ENCODE data around the gene SLC36A4.
"Not testable (repeated sequence)": the region's sequence is repeated elsewhere in the genome, so short reads cannot be mapped to it uniquely, and the experiment has no call there.

The SLC36A4 gene

DNA sequence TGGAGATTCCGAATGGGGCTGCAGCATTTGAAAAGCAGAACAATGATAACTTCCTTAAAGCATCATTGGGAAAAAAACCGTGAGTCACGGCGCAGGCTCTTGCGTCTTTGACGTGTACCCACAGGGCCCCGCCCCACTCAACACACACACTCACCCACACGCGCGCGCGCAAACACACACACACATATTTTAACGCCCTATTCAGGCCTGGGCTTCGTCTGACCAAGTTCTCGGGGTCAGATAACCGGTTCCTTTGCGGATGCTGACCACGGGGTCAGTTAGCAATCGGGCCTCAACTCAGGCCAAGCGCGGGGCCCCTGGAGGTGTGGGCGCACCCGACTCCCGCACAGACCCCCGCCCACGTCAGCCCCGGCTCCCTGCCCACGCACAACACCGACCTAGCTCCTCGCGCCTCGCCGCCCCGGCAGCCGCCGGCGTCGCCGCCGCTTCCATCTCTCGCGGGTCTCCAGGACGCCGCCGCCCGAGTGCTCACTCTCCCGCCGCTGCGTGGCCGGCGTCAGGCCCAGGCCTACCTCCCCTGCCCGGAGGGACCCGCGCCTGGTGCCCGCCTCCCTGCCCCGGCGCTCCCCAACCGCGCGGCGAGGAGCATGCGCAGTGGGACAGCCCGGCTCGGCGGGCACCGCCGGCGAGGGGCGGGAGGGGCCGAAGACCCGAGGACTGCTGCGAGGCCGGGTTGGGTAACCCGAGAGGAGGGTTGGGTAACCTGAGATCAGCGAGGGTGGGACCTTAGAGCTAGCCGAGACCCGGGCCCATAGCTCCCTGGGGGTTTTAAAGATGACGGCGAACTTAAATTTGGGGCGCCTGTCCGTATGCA lies at the start of gene SLC36A4:
SLC36A4 (minus strand) TSS at position 612 of the 835 bp plus-strand sequence; CDS start at position 453, 159 bp downstream.
- DNase-seq, result peak; percentile 88

DNA sequence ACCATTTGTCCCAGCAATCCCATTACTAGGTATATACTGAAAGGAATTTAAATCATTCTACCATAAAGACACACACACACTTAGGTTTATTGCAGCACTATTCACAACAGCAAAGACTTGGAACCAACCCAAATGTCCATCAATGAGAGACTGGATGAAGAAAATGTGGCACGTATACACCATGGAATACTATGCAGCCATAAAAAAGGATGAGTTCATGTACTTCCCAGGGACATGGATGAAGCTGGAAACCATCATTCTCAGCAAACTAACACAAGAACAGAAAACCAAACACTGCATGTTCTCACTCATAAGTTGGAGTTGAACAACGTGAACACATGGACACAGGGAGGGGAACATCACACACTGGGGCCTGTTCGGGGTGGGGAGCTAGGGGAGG lies 49.0 kb upstream of the SLC36A4 start:
- DNase-seq, result not testable (repeated sequence)

DNA sequence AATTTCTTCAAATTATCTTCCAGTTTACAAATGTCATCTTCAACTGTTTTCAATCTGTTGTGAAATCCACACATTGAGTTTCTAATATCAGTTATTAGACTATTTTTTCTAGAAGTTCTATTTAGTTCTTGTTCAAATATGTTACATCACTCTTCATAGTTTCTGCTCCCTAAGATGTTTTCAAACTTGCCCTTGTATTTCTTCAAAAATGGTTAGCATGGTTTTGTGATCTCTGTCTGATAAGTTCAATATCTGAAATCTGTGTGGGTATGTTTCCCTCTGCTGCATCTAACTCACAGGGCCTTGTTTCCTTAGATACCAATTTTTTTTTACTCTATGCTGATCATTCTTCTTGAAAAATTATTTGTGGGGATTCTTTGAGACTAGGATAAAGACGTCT lies 46.2 kb upstream of the SLC36A4 start:
- DNase-seq, result no peak

DNA sequence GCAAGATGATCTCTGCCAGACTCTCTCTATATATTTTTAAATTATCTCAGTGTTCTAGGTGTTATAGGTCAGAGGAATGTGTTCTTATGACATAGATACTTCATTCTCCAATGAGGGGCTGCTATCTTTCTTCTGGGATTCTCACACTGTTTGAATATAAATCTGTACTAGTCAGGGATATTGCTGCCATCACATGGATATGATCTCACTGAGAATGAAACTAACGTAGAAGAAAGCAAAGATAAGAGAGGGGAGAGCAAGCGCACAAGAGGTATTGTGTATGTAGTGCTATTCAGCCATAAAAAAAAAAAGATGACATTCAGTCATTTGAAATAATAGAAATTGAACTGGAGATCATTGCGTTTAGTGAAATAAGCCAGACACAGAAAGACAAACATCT lies 42.2 kb upstream of the SLC36A4 start:
- DNase-seq, result no peak

DNA sequence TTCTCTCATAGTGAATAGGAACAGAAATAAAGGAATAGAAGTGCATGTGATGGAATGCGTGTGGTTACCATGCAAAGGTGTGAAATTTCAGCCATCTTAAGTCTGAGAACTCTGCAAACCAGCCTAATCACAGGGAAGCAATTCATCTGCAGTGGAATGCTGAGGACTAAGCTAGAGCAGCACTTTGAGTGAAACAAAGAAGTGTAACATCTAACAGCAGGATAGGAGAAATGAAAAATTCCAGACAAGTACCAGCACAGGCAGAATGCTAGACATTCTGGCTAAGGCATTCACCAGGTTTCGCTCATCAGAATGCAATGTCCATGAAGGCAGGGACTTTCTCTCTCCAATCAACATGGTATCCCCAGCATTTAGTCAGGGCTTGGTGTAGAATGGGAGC lies 41.2 kb upstream of the SLC36A4 start:
- no peak for DNase-seq

DNA sequence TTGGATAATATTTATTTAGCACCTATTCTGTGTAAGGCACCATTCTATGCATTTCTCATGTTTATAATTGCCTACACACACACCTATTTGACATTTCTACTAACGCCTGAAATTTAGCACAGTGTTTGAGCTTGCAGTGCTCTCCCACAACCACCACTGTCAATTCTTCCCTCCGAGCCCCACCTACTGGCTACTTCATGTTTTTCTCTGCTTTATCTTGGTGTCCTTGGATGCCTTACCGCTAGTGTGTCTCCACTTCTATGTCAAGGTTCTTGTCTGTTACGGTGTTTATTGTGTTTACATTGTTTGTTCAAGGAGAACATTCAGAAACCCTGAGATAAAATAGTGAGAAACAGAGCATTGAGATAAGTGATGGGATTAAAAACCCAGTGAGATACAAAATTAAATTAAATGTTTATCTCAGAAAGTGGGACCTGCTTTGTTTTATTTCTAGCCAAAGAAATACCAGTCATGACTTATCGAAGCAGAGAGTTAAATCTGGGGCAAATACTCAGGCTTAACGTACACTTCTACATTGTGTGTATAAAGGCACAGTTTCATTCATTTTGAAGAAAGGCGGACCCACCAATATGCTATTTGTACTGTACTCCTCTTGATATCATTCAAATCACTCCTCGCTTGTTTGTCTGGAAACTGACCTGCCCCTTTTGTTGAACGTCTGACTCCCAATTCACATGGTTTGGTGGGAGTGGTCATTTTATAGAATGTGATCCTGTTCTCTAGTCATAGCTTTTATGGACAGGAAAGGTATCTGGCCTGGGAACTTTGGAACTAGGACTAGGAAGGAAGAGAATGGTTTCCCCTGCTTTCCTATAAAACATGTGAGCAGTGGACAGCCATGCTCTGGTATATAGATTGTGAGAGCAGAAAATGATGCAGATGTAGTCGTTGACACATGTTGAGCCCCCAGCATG lies 39.2 kb upstream of the SLC36A4 start:
- DNase-seq, result peak; percentile 13

DNA sequence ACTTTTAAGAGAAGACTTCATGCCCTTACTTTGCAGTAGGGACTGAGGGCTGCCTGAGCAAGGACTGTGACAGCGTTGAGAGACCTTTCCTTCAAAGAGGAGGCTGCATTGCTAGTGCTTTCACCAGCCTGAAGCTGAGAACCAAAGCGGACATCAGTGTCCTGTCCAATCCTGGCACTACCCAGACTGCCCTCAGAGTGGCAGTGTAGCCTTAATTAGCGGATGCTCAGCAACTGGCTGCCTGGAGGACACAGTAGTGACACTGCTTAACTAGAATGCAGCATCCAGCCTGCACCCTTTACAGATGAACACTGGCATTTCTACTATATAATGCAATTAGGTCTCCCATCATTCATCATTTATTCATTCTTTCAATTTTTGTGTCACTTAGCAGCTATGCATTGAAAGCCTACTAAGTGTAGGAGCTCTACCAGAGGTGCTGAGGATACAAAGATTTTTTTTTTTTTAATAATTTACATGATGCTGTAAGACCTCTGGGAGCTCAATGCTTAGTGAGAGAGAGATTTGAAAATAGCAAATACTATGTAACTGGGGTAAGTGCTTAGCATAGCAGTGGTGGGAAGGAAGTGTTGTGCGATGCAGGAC lies 36.9 kb upstream of the SLC36A4 start:
- DNase-seq, result peak; percentile 69

DNA sequence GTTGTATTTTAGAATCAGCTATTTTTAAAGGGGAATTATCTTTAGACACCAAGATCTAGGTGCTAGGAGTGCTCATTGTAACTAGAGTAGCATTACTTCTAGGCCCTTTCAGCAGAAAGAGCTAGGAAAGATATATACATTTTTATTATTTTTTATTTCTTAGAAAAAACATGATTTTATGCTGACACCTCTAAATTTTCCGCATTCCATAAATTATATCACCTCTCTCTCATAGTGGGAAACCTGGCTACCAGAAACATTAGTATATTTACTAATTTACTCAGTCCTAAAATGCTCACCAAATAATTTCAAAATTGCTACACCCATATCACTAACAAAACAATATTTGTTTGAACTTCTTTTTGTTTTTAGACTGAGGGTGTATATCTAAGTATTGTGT lies 32.1 kb upstream of the SLC36A4 start:
- DNase-seq, result no peak

DNA sequence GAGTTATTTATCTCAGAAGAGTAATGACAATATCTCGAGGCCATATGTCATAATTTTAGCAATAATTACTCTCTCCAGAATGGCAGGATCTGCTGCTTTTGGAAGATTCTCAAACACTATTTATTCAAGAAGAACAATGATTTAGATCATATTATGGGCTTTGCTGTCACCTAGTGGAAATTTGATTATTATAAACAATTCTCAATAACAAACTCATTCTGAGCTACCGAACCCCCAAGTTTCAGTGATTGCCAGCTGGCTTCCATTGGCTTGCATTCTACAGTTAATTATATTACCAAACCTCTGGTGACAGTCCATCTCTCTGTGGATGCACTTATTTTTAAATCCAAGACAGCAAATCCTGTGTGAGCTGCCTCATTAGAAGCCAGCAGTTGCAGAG lies 27.9 kb upstream of the SLC36A4 start:
- peak; percentile 20 for DNase-seq

DNA sequence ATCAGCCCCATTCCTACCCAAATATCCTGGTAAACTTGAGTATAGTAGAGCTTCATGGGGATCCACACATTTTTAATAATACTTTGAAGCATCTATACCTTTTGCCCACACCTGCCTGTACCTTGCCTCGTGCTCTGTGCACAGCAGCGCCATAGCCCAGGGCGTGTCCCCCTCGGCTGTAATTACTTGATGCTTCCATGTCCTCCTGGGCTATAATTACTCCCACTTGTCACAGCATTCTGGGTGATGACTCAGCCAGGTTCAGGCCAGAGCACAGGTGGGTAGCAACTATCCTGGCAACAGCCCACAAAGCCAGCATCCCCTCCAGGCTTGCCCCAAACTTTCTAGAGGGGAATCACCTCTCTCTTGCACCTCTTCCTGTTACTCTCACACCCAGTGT lies 23.7 kb upstream of the SLC36A4 start:
- DNase-seq, result no peak

DNA sequence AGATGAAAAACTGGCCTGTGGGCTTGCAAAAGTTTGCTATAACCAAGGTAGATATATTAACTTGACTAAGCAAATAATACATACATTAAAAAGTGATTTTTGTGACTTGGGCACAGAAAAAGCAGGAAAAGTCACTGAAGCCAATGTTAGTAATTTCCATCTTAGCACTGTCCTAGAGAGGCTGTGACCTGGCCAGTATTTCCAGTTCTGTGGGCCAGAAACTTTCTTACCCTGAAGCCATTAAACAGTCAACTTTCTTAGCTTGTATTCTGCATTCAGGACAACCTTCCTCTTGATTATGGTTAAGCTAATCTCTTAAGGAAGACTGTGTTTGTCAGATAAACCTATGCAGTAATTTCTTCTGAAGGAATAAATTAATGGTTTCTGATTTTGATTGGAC lies 22.3 kb upstream of the SLC36A4 start:
- DNase-seq, result no peak

DNA sequence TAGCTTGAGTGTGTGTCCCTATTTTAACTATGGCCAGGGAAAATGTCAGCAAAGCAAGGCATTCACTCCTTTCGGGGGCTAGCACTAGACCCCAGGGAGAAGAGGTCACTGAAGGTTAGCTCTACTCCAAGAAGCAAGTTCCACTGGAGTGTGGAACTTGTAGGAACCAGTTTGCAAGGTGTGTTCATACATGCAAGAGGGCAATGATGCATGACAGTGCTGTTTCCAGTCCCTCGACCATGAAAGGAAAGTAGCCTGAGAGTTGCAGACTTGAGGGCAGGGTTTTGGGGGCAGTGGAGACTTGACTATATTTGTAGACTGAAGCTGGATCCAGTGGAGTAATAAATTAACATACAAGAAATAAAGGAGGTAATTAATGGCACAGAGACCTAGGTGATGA lies 21.6 kb upstream of the SLC36A4 start:
- no peak for DNase-seq

DNA sequence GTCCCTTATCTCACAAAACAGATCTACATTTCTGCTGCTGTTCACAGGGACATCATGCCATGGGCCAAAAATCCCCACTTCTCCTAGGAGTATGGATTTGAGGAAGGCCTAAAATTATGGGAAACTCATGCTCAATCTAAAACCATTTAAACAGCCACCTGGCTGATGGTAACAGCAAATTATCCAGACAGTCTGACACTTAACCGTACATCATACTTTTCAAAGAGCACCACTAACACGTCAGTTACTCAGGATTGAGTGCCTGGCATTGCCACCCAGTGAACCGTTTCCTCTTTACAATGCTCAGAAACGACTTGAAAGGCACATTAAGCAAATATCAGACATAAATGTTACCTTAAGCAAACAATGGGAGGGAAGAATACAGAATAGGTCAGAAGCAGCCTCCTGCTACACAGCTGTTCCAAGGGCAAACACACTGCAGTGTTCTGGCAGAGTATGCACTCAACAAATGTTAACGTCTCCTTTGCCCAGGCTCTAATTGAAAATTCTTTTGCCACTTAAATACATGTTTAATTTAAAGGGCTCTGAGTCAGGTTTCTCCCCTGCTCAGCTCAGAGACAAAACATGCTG lies 18.8 kb upstream of the SLC36A4 start:
- DNase-seq, result no peak

DNA sequence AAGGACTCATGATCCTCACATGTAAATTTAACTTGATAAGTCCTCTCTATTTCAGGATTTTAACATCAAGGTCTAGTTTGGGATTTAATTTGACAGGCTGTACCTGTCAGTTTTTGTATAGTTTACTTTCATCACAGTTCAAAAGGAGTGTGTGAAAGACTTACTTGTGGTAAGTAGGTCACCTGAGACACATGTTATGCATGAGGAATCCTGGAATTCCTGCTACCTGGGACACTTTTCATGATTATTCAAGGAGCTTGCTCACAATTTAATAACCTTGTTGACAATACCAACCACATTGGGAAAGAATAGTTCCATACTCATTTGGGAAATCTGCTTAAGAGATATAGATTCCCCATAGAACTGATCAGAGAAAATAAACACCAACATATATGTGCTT lies 15.8 kb upstream of the SLC36A4 start:
- no peak for DNase-seq

DNA sequence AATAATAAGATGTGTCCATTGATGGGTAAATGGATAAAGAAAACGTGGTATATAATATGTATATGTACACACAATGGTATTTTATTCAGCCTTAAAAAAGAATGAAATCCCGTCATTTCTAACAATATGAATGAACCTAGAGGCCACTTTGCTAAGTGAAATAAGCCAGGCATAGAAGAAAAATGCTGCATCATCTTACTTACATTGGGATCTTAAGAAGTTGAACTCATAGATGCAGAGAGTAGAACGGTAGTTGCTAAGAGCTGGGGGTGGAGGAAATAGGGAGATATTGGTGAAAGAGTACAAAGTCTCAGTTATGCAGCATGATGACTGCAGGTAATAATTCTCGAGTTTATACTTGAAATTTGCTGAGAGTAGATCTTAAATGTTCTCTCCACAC lies 14.3 kb upstream of the SLC36A4 start:
- no peak for DNase-seq

DNA sequence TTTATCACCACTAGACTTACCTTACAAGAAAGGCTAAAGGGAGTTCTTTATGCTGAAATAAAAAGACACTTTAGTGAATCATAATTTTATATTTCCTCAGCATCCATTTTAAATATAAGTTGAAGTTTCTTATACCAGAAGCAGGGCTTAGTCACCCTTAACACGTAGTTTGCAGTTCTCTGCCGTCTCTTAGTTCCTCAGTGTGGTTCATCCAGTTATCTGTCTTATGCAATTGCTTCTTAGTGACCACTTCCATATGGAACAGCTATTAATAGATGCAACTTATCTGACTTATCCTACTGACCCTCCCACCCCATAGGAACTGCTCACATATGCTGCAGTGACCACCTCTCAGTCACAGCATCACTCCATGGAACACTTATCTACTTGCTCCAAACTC lies 11.7 kb upstream of the SLC36A4 start:
- DNase-seq, result no peak

DNA sequence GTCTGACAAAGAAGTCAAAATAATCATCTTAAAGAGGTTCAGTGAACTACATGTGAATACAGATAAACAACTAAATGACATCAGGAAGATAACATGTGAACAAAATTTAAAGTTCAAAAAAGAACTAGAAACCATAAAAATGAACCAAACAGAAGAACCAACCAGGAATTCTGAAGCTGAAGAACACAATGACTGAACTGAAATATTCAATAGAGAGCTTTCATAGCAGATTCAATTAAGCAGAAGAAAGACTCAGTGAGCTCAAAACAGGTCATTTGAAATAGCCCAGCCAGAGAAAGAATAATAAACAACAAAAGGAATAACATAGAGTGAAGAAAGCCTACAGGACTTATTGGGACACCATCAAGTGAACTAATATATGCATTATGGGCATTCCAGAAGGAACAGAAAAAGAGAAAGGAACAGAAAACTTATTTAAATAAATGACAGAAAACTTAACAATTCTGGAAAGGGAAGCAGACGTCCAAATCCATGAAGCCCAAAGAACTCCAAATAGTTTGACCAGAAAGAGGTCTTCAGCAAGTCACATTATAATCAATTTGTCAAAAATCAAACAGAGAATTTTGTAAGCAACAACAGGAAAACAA lies 11.0 kb upstream of the SLC36A4 start:
- no peak for DNase-seq

DNA sequence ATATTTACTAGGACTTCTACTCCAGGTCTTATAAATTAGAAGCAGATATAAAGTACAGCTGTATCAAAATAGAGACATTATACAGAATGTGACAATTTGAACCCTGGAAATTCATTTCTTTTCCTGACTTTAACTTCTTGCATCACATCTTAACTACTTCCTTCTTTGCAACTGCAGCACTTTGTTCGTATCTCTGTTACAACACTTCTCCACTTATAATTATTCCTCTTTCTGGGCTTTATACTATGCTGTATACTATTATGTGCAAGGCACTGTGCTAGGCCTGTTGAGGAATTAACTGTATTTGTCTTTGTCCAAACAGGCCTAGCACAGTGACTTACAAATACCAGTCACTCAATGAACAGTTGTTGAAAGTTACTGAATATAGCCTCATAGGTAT lies 1.8 kb upstream of the SLC36A4 start:
- DNase-seq, result no peak

DNA sequence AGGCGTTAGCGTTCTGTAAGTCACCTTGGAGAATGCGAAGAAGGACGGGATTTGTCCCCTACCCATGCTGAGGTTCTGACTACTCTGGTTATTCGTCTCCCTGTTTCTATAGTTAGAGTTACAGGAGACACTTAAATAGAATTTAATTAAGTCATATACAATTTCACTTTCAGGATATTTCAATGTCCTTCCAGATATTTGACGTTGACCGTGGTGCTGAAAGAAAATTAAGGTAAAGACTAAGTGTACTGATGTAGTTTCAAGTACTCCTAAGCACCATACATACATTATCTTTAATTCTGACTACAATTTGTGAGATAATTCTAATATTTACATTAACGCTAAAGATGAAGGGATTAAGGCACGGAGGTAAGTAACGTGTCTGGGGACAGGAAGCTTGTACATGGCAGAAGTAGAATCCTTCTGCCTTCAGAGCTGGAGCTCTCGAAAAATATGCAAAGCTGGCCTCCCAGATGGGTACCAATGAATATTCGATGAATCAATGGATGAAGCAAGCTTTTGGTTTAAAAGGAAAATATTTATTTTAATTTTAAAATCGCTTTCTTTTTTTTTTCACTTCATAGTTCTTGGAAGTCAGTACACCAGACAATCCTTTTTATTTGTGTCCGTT lies 539 bp upstream of the SLC36A4 start:
- DNase-seq, result no peak

DNA sequence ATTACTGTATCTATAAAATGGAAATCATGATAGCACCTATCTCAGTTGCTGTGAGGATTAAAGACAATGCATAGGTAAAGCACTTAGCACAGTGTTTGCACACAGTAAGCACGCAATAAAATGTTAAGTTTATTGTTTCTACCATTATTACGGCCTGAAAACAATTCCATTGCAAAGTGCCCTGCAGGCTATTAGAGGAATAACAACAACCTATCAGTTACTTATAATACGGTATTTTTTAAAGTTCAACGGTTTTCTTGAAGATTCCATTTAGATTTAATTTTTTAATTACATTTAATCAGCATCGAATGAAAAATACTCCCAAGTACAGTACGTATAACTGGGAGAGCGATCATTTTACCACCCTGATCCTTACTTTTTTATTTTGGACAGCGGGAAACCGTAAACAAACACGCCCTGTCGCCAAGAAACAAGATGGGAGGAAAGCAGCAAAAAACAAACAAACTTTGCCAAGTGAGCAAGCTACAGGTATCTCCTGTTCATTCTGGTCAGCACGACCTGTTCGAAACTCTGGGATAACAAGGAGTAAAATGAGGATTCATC lies 893 bp downstream of the SLC36A4 start:
- peak; percentile 21 for DNase-seq

DNA sequence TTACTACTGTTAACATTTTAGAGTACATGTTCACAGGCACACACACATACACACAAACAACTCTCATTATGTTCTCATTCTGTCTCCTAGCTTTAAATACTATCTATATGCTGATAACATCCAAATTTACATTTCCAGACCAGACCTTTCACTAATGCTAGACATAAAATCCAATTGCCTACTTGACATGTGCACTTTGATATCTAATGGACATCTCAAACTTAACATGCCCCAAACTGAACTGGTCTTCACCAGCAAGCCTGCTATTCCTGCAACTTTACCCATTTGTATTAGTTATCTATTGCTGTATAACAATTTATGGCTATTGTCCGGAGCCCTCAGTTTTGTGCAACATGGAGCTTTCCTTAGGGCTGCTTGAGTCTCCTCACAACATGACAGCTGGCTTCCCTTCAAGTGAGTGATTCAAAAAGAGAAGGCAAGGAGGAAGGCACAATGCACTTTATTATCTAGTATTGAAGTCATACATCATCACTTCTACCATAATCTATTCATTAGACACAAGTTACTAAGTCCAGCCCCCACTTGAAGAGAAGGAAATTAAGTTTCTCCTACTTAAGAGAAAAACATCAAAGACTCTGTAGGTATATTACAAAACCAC lies 3.0 kb downstream of the SLC36A4 start:
- no peak for DNase-seq

Data from CD4-positive, alpha-beta T cell treated with Interleukin-17A for 1 hour (primary cell).